Stimulated activated CD8-positive, alpha-beta memory T cell treated with anti-CD3 and anti-CD28 coated beads, Interleukin-4, amount 100 ng/mL, for 1 hour (primary cell): ENCODE data around the gene SLAMF1.
"Not testable (repeated sequence)": the region's sequence is repeated elsewhere in the genome, so short reads cannot be mapped to it uniquely, and the experiment has no call there.

Source experiments
- DNase-seq, 2 donors: peaks; one replicate each; pipeline ENCODE4 v3.0.0-alpha.2; 2020; ENCODE audit warnings: low read depth in 2 of 2, low spot score in 1 of 2

The SLAMF1 gene

GRCh38 chr1:160665330-160666078 is 18.7 kb upstream of the SLAMF1 start:
- DNase-seq, result no peak

GRCh38 chr1:160664573-160665051 is 17.8 kb upstream of the SLAMF1 start:
- DNase-seq, result no peak

- DNase-seq, result no peak
Measured at GRCh38 chr1:160662910-160663309, 16.1 kb upstream of the SLAMF1 start.

GRCh38 chr1:160659566-160659965 is 12.7 kb upstream of the SLAMF1 start:
- no peak for DNase-seq

- no peak for DNase-seq
Measured at GRCh38 chr1:160658814-160659193, 12.0 kb upstream of the SLAMF1 start.

GRCh38 chr1:160658162-160658813 is 11.4 kb upstream of the SLAMF1 start:
- no peak for DNase-seq

GRCh38 chr1:160657250-160657781 is 10.5 kb upstream of the SLAMF1 start:
- DNase-seq, result no peak

GRCh38 chr1:160656737-160657136 is 9.9 kb upstream of the SLAMF1 start:
- no peak for DNase-seq

- no peak for DNase-seq
Measured at GRCh38 chr1:160653620-160654016, 6.8 kb upstream of the SLAMF1 start.

GRCh38 chr1:160652924-160653619 is 6.2 kb upstream of the SLAMF1 start:
- no peak for DNase-seq

GRCh38 chr1:160652065-160652641 is 5.3 kb upstream of the SLAMF1 start:
- not testable (repeated sequence) for DNase-seq

- DNase-seq, result no peak
Measured at GRCh38 chr1:160651433-160652064, 4.7 kb upstream of the SLAMF1 start.

GRCh38 chr1:160647329-160647720 is 481 bp upstream of the SLAMF1 start:
- no peak for DNase-seq

- DNase-seq, result no peak
Measured at GRCh38 chr1:160646180-160646579, 664 bp downstream of the SLAMF1 start.

- no peak for DNase-seq
Measured at GRCh38 chr1:160645386-160646130, 1.3 kb downstream of the SLAMF1 start.

GRCh38 chr1:160644399-160644798 is 2.4 kb downstream of the SLAMF1 start:
- no peak for DNase-seq

GRCh38 chr1:160643138-160643537 is 3.7 kb downstream of the SLAMF1 start:
- DNase-seq, result no peak

- DNase-seq, result no peak
Measured at GRCh38 chr1:160642281-160642644, 4.6 kb downstream of the SLAMF1 start.

GRCh38 chr1:160641323-160642280 is 5.2 kb downstream of the SLAMF1 start:
- DNase-seq, result no peak
